HCT116 (cell line): Measurements from ENCODE around the gene SEMA5A. TPM values are rescaled to one million over a fixed set of nuclear protein-coding genes. Genes with fewer than 3 reads are reported as not detected.

ENCODE experiments used
- ATAC-seq: fragments of 200-7000 bp; cut with Tn5 transposase; 2 replicates; pipeline ENCODE4 v1.9.1; 2020; ENCODE audit warnings: mild to moderate bottlenecking, moderate library complexity
- BruUV-seq: library from RNA; stranded (reverse); fragments of 400-500 nt; replicated peaks from 2 replicates; lab custom pipeline; 2021; lab: Mats Ljungman, UMichigan
- CTCF ChIA-PET: fragments of 300-600 bp; sonication (Branson Sonifier 250); formaldehyde crosslinking; loops from one replicate; lab custom pipeline; 2021; ENCODE audit warnings: antibody characterized with exemption; lab: Charles Lee
- POLR2A ChIA-PET: fragments of 300-600, 350-600 bp; sonication (Branson Sonifier 250); formaldehyde crosslinking; loops from one replicate; lab custom pipeline; 2021; ENCODE audit warnings: antibody characterized with exemption; lab: Charles Lee
- RAD21 ChIA-PET, 2 experiments: fragments of 300-600 bp; sonication (Branson Sonifier 250); formaldehyde crosslinking; loops; one replicate each; lab custom pipeline; 2023; ENCODE audit warnings: low total read pairs in 2 of 2; ENCODE audit not compliant: uncharacterized antibody in 2 of 2, unreplicated experiment in 2 of 2, low non-redundant PET in 1 of 2; lab: Charles Lee
- DNase-seq: peaks from one replicate; pipeline ENCODE4 v3.0.0-alpha.2; 2010; ENCODE audit warnings: low read depth, low spot score
- H2AFZ ChIP-seq: fragments of 200-600 bp; shearing (Covaris generic), sonication (generic); 2 replicates; pipeline ENCODE4 v1.6.1; 2017; ENCODE audit warnings: low read depth, mixed run types, mixed read lengths, antibody characterized with exemption, low read length; ENCODE audit not compliant: poor library complexity, severe bottlenecking
- H3K27ac ChIP-seq: 2 replicates; pipeline ENCODE4 v1.5.1; 2012; ENCODE audit warnings: low read depth, low read length
- H3K27me3 ChIP-seq: fragments of 200-600 bp; sonication (generic); 2 replicates; pipeline ENCODE4 v1.6.1; 2016; ENCODE audit warnings: mixed run types, low read length, mixed read lengths; ENCODE audit not compliant: insufficient read depth
- H3K36me3 ChIP-seq, 2 experiments: fragments of 200-500 bp in 1 of 2; fragments of 200-600 bp in 1 of 2; sonication (Bioruptor generic) in 1 of 2; sonication (generic) in 1 of 2; 2 replicates each; pipeline versions ENCODE4 v1.5.1 to v1.6.1; 2014 to 2016; ENCODE audit warnings: low read length in 2 of 2, inconsistent platforms in 1 of 2, mixed read lengths in 1 of 2, mixed run types in 1 of 2; ENCODE audit not compliant: insufficient read depth in 2 of 2, control insufficient read depth in 1 of 2
- H3K4me1 ChIP-seq, 2 experiments: fragments of 200-600 bp in 1 of 2; sonication (generic) in 1 of 2; 2 replicates each; pipeline versions ENCODE4 v1.5.1 to v1.6.1; 2012 to 2017; ENCODE audit warnings: low read length in 2 of 2, inconsistent platforms in 1 of 2, mild to moderate bottlenecking in 1 of 2, mixed read lengths in 1 of 2, mixed run types in 1 of 2, moderate library complexity in 1 of 2; ENCODE audit not compliant: insufficient read depth in 2 of 2, control insufficient read depth in 1 of 2
- H3K4me2 ChIP-seq: fragments of 200-600 bp; sonication (generic); 2 replicates; pipeline ENCODE4 v1.6.1; 2017; ENCODE audit warnings: mixed run types, low read length, mixed read lengths
- H3K4me3 ChIP-seq, 2 experiments: fragments of 200-600 bp in 1 of 2; sonication (generic) in 1 of 2; replicated peaks in 1 of 2; 2 replicates each; pipeline ENCODE4 v1.5.1; 2011 to 2016; ENCODE audit warnings: low read length in 2 of 2, control low read depth in 1 of 2, low read depth in 1 of 2, mild to moderate bottlenecking in 1 of 2, mixed read lengths in 1 of 2, mixed run types in 1 of 2
- H3K79me2 ChIP-seq: fragments of 200-600 bp; sonication (generic); 2 replicates; pipeline ENCODE4 v1.6.1; 2017; ENCODE audit warnings: mild to moderate bottlenecking, mixed run types, low read length, moderate library complexity, mixed read lengths; ENCODE audit not compliant: insufficient read depth
- H3K9ac ChIP-seq: fragments of 200-600 bp; sonication (generic); 2 replicates; pipeline ENCODE4 v1.6.1; 2016; ENCODE audit warnings: low read length, mixed read lengths
- H3K9me2 ChIP-seq: fragments of 200-600 bp; sonication (generic), shearing (Covaris generic); 2 replicates; pipeline ENCODE4 v1.6.1; 2017; ENCODE audit warnings: mixed run types, mild to moderate bottlenecking, moderate library complexity; ENCODE audit not compliant: insufficient read depth
- H3K9me3 ChIP-seq, 2 experiments: fragments of 200-500 bp in 1 of 2; fragments of 200-600 bp in 1 of 2; sonication (Bioruptor generic) in 1 of 2; sonication (generic) in 1 of 2; 2 replicates each; pipeline ENCODE4 v1.6.1; 2014 to 2017; ENCODE audit warnings: low read length in 2 of 2, mixed read lengths in 2 of 2, inconsistent platforms in 1 of 2, low read depth in 1 of 2, mild to moderate bottlenecking in 1 of 2, mixed run types in 1 of 2, moderate library complexity in 1 of 2; ENCODE audit not compliant: control insufficient read depth in 1 of 2, insufficient read depth in 1 of 2
- H4K20me1 ChIP-seq: fragments of 200-600 bp; sonication (generic), shearing (Covaris generic); 2 replicates; pipeline ENCODE4 v1.6.1; 2017; ENCODE audit warnings: mixed run types, mild to moderate bottlenecking, moderate library complexity; ENCODE audit not compliant: insufficient read depth
- ATF3 ChIP-seq: IDR thresholded peaks from 2 replicates; pipeline ENCODE4 v1.6.1; 2012
- CBX3 ChIP-seq: IDR thresholded peaks from 2 replicates; pipeline ENCODE4 v1.6.1; 2012; ENCODE audit warnings: low read depth
- EGR1 ChIP-seq: IDR thresholded peaks from 2 replicates; pipeline ENCODE4 v1.6.1; 2012; ENCODE audit warnings: low read depth
- ELF1 ChIP-seq: IDR thresholded peaks from 2 replicates; pipeline ENCODE4 v1.6.1; 2012; ENCODE audit warnings: low read depth, borderline replicate concordance
- MAX ChIP-seq: IDR thresholded peaks from 2 replicates; pipeline ENCODE4 v1.6.1; 2012
- POLR2A ChIP-seq: IDR thresholded peaks from 2 replicates; pipeline ENCODE4 v1.7.0; 2011; ENCODE audit warnings: borderline replicate concordance; ENCODE audit not compliant: insufficient read depth, insufficient read length; ENCODE audit errors: extremely low read depth
- POLR2AphosphoS5 ChIP-seq: IDR thresholded peaks from 2 replicates; pipeline ENCODE4 v1.6.1; 2011; ENCODE audit warnings: mild to moderate bottlenecking, low read depth, low read length, moderate library complexity
- RAD21 ChIP-seq: IDR thresholded peaks from 2 replicates; pipeline ENCODE4 v1.6.1; 2012; ENCODE audit warnings: low read depth, mild to moderate bottlenecking
- REST ChIP-seq: IDR thresholded peaks from 2 replicates; pipeline ENCODE4 v1.6.1; 2012; ENCODE audit warnings: low read depth
- SIN3A ChIP-seq: IDR thresholded peaks from 2 replicates; pipeline ENCODE4 v1.6.1; 2012; ENCODE audit warnings: low read depth
- SP1 ChIP-seq: IDR thresholded peaks from 2 replicates; pipeline ENCODE4 v1.6.1; 2012; ENCODE audit warnings: low read depth
- ZFX ChIP-seq: fragments of 450-650 bp; IDR thresholded peaks from 2 replicates; pipeline ENCODE4 v1.6.1; 2017
- intact Hi-C: fragments of 100-400 bp; cut with micrococcal nuclease; formaldehyde crosslinking; loops from 2 replicates; pipeline ENCODE4 v1.10.0; 2022
- total RNA-seq: library from RNA; stranded (reverse); gene quantifications from one replicate; pipeline ENCODE4 v1.2.1, GENCODE V29; 2021; ENCODE audit not compliant: unreplicated experiment

SEMA5A gene
- total RNA-seq, 1 experiment from 2014 or later, result 0.02 TPM

- Histone ChIP-seq H2AFZ (no peak overlapping the region), H3K36me3 (no peaks in the 10 kb centered on the region)
- CTCF ChIA-PET, result no interaction called here
- no peak for TF ChIP-seq CBX3
- no peak for TF ChIP-seq REST
- TF ChIP-seq RAD21, result no peak
- TF ChIP-seq SP1, result no peak
- TF ChIP-seq EGR1, result no peak
- TF ChIP-seq MAX, result no peak
- TF ChIP-seq ZFX, result no peak
- no peak for TF ChIP-seq SIN3A
- TF ChIP-seq ELF1, result no peak
- no peak for TF ChIP-seq POLR2AphosphoS5
- no peak for TF ChIP-seq ATF3
- no peak for TF ChIP-seq POLR2A
- TF ChIP-seq, all 23 proteins: peak for 0
- no peak for DNase-seq
- Histone ChIP-seq H3K9ac (no peak overlapping the region), H3K27ac (no peak overlapping the region), H3K4me1 (no peaks in the 10 kb centered on the region), H3K4me2 (no peak overlapping the region), H3K9me2 (no peaks in the 10 kb centered on the region), H3K27me3 (no peaks in the 10 kb centered on the region), H3K9me3 (peaks cover 5 to 22% of the 10 kb centered on the region in 2 experiments; a peak in 2 of 4 replicates), H4K20me1 (no peaks in the 10 kb centered on the region), H3K4me3 (no peak overlapping the region), H3K79me2 (no peaks in the 10 kb centered on the region)
- POLR2A ChIA-PET, result no interaction called here
- intact Hi-C loops, result no loop called here
- BruUV-seq, result no TSS peak
- ATAC-seq, result no peak
- RAD21 ChIA-PET, result no interaction called here
Measured at GRCh38 chr5:9332026-9332425, 213.8 kb downstream of the SEMA5A start.
